HuH-7.5 (cell line): ENCODE results near the gene TMEM252.

Experiments
- DNase-seq: peaks from one replicate; pipeline ENCODE4 v3.0.0; 2011; ENCODE audit warnings: low spot score

The TMEM252 gene

DNA sequence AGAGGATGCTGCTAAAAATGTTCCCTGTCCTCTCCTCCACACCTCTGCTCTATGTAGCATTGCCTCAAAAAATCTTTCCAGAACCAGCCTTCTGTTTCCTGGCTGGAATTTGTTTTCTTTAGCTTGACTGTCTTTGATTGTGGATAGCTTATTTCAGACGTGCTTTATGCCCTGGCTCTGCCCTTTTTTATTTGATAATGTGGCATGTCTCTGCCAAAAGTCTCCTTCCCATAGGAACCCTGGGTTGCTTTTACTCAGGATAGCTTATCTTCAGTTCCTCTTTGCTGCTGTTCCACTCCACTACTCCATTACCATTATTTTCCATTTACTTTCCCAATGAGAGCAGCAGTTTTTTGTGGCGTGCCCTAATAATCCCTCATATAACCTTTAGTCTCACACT lies 885 bp upstream of the TMEM252 start:
- DNase-seq: no peak

DNA sequence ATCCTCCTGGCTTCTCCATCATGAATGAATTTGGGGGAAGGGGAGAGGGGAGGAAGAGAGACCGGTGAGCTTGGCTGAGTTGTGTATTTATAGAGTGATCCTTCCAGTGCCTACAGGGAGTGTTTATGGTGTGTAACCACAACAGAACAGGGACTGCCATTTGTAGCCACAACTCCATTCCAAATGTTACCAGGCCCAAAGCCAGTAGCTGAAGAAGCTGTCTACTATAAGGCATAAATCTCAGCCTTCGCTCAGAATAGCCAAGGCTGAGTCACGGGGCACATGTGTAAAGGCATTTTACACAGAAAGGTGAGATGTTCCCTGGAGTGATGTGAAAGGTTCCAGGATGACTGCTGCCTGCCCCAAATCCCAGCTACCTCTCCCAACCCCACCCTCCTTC lies 2.5 kb downstream of the TMEM252 start:
- no peak for DNase-seq

DNA sequence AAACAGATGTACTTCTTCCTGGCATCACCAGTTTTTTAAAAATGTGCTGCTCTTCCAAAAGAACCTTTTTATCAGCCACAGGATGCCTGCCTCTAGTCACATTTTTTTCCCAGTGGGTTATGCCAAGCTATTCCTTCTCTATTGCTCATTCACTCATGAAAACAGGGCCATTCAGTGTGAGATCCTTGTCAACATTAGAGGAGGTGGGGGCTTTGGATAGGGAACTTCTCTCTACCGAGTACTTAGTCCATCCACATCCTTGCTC lies 3.1 kb downstream of the TMEM252 start:
- DNase-seq: no peak

DNA sequence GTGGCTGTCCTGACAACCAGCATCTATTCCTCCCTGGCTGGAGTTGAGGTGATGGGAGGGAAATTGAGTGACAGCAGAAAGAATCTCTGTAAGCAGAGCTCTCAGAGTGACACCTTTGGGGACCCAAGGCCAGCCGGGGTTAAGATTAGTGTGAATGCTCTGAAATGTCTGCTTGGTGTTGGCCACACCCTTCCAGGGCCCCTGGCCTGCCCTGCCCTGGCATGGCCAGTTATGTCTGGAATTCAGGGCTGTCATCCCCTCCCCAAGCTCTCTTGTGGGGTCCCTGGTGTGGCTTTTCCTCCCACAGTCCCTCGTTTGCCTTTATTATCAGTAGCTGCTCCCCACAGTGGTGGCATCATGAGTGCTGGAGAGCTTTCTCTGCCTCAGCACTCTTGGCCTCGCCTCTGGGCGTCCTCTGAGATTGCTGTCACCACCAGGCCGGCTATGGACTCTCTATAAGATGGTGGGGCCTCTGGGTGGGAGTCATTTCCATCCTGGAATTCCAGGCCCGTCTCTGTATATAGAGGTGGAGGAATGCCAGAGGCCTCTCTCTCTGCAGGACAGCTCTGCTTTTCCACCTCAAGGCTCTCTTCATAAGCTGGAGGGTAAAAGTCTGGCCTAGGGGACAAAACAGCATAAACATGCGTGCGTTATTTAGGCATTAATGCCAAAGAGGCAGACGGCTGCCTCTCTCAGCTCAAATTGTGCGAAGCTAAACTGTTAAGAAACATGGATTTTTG lies 3.6 kb downstream of the TMEM252 start:
- no peak for DNase-seq

DNA sequence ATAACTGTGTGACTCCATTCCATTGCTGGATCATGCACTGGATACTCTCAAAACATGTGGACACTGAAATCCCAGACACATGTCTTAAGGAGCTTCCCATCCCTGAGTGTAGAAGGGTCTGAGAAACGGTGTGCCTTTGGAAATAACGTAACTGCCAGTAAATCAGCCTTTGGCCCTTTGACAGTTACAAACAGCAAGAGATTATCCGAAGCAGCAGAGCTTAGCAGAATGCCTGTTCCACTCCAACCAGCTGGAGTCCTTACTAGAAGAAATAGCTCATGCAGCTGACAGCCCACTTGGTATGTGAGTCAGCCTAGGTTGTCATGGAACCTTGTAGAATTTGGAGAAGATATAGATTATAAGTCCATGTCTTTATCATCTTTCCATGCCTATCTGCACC lies 7.0 kb downstream of the TMEM252 start:
- no peak for DNase-seq

DNA sequence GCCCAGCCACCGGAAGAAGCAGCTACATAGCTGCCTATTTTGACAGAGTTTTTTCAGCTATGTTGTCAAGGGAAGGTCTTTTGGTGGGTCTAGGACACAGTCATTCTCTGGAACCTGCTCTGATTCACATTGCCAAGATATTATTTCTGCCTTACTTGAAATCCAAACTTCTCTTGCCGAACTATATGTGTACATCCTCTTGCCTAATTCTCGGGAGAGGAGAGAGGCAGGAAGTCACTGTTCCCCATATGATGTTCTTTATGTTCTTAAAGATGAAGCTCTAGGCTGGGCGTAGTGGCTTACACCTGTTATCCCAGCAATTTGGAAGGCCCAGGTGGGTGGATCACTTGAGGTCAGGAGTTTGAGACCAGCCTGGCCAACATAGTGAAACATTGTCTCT lies 8.6 kb downstream of the TMEM252 start:
- no peak for DNase-seq

DNA sequence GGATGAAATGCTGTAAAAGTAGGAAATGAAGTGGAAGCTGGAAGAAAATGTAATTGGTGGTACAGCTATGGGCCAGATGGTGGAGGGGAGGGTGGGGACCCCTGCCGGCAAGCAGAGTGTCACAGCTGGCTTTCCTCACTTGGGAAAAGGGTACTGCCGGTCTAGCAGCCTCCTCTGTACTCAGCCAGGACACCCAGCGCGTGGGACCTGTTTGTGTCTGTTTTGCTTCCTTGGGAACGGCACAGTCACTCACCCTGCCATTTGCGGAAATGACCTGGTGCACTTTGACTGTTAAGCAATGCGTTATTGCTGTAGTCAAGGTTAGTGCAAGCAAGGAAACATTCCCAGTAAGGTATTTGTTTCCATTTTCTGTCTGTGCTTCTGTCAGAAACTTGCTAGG lies 10.1 kb downstream of the TMEM252 start:
- peak; percentile 18 for DNase-seq

DNA sequence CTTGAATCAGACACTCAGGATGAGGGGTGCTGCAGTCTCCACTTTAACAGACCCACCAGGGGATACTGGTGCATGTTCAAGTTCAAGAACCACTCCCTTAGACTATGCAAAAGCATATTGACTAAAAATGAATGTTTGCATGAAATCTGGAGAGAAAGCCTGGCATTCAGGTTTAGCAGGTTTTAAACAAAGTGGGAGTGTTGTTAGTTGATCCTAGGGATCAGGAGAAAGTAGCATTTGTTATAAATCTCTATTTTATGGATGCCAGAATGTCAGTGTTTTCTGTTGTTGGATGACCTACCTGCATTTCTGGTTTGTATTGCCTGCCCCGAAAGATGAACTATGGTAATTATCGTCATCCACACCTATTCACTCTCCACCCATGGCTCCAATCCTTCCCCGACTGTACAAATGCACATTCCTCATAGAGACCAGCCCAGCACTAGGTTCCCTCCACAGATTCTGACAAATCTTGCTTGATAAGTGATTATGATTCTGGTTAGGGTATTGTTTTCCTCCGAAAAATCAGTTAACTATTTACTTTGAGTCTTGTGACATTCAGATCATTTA lies 17.2 kb downstream of the TMEM252 start:
- DNase-seq: no peak

DNA sequence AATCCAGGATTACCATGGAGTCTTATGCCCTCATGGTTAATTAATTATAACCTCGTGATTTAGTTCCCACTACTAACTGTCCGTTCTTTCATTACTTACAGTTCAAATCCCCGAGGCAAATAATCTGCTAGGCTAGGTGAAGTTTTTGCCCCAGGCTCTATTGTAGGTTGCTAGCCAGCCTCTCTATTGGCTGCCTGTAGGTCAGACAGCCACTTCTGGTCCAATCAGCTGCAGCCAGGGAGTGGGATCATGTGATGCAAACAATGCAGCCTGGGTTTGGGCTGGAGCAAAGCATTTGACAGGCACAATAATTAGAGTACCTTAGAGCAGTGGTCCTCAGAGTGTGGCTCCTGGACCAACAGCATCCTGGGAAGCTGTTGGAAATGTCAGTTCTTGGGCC lies 17.7 kb downstream of the TMEM252 start:
- no peak for DNase-seq

DNA sequence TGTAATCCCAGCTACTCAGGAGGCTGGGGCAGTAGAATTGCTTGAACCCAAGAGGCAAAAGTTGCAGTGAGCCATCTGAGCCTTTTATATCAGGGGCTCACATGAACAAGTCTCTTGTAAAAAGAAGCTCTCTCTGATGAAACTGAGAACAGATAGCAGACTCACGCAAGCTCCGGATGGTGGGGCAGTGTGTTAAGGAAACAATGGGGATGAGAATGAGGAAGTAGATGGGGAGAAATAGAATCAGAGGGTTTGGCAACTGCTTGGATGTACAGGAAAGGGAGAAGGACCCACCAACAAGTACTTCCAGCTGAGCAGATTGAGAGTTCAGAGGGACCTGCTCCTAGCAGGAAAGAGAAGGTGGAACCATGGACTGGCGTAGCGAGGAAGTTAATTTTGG lies 18.6 kb downstream of the TMEM252 start:
- no peak for DNase-seq

DNA sequence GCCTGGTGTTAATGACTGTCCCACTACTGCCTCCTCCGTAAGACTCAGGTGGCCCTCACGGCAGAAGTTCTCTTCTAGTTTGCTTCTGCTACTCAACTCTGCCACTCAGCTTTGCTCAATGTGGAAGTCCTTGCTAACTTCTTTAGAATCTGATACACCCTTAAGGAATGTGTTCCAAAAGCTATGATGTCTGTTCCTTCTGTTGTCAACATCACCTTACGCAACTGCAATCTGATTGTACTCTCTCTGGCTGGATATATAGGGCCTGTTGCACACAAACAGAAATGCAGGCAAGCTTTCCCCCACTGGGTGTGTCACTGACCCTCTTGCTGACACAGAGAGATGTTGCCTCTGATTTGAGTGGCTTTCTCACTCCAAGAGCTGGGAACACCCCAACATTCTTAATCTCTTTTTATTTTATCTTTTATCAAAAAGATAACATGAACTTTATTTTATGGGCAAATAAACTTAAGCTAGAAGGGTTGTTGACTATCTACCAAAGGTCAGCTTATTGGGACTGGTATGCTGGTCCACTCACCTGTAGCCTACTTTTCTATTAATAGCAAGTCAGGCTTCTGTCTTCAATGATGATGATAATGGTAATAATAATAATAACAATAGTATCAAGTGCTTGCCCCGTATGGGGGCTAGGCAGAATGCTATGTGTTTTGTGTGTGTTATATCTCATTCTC lies 25.2 kb downstream of the TMEM252 start:
- DNase-seq: no peak

DNA sequence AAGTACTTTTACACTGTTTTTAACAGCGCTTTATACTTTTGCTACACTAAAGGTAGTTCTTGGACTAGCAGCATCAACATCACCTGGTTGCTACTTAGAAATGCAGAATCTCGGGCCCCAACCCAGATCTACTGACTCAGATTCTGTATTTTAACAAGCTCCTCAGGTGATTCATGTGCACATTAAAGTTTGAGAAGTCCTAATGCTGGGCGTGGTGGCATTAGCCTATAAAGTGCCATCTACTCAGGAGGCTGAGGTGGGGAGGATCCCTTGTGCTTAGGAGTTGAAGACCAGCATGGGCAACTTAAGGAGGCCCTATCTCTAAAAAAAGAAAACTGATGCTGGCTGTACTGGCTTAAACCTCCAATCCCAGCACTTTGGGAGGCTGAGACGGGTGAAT lies 26.7 kb downstream of the TMEM252 start:
- DNase-seq: no peak

DNA sequence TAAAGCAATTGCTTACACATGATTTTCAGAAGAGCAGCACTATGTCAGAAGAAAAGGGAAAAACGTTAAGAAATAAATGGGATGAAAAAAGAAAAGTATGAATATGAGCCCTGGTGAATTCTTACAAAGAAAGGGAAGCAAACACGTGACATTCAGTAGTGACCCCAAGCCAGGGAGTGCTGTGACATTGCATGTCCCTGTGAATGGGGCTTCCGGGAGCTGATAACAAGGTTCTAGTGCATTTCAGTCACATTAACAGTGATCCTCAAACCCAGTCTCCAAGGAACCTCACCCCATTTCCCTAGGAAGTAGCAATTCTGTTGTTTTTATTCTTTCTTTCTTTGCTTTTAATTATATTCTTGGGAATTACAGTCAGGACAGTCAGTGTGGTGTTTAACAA lies 27.3 kb downstream of the TMEM252 start:
- no peak for DNase-seq

DNA sequence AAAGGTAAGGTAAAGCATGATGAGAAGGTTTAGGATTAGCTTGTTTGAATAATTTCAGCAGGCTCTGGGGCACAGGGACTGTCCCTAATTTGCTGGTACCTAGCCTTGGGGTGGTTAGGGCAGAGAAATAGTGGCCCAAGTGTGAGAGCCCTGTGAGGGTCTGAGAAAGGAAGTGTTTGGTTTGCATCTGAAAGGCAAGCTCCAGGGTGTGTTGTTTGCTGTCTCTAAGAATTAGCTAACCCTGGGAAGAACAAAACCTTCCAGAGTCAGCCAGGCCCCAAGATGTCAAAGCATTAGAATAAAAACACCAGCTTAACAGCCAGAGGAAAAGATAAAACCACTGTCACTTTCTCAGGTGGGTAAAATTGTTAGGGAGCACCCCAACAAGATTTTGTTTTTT lies 31.0 kb downstream of the TMEM252 start:
- DNase-seq: no peak

DNA sequence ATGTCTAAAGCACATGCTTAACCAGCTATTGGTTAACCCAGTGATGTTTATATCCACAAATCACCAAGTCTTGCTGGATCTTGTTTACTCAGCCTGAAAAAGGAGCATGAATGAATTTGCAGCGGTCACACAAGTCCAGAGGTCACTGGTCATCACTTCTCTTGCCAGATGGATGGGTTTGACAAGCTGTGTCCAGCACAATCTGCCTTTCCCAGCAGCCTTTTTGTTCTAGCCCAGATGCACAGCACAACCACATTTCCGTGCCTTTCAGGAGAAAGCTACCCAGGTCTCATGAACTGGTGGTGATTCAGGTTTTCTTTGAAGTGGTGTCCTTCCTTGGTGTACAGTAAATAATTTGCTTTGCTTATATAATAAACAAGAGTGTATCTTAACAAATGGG lies 32.1 kb downstream of the TMEM252 start:
- DNase-seq: no peak

DNA sequence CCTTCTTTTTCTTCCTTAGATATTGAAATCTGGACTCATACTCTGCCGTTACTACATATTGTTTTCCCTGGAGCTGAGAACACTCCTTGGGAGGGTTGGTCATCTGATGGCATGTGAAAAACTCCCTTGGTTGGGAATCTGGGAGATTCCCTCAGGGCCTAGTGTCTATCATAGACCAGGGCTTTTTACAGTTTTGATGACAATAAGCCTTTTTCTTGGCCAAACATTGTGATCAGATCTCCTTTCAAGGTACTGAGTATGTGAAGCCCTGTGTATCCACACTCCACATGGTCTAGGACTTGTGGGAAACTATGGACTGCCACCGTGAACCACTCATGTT lies 32.9 kb downstream of the TMEM252 start:
- no peak for DNase-seq

DNA sequence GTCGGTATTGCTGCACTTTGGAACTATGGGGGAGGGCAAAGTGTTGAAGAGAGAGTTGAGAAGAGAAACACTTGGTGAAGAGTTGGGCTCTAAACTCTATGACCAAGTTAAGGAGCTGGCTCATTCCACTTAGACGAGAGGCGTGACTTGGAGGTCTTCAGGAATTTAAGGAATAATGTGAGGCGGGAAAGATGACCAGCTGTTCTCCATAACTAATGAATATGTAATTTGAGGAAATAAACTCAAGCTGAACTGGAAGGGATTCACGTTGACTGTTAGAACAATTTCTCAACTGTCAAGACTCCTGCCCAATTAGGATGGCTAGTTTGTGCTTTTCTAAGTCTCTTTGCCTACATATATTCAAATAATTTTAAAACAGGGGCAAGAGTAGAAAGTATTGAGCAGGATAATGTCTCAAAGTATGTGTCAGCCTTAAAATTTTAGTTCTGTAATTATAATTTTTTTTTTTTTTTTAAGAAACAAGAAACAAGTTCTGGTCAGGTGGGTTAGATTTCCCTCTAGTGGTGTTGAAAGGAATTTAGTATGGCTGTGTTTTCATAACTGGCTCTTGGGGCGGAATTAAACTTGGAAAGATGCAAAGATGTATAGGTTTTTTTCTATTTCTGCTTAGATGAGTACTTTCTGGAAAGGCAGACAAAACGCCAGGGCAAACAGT lies 33.4 kb downstream of the TMEM252 start:
- DNase-seq: no peak

DNA sequence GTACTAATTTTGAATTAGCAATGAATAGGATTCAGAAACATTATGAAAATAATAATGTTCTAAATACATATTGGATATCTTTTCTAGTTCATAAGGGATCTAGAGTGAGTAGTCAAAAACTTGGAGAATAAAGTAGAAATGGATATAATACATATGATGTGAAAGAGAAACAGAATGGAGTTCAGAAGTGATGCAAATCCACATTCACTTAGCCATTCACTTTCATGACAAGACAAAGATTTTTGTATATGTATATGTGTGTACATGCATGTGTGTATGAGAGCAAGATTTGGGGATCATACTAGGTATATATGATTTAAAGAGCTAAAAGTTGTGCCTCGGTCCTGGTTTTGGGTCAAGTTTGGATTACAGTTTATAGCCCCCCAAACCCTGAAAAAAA lies 34.1 kb downstream of the TMEM252 start:
- no peak for DNase-seq

DNA sequence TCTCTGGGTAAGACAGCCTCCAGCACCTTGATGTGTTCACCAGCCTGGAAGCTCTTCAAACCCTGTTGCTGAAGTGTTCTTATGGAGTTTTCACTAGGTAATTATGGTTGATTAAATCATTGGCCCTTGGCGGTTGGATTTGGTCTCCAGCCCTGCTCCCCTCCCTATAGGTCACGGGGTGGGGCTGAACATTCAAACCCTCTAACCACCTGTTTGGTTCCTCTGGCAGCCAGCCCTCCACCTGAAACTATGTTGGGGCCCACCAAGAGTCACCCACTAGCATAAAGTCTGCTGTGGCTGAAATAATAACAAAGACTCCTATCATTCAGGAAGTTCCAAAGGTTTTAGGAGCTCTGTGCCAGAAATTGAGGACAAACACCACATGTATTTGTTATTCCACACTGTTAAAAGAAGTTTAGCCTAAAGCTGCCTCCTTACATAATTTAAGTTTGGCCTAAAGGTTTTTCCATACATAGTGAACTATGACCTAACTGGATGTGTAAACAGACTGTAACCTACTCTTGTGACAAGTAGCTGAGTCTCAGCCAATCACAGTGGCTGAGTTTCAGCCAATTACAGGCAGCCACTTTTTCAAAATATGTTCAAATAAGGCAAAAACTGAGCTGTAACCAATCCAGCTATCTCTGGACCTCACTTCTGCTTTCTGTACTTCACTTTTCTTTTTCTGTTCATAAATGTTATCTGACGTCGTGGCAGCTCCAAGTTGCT lies 34.8 kb downstream of the TMEM252 start:
- no peak for DNase-seq

DNA sequence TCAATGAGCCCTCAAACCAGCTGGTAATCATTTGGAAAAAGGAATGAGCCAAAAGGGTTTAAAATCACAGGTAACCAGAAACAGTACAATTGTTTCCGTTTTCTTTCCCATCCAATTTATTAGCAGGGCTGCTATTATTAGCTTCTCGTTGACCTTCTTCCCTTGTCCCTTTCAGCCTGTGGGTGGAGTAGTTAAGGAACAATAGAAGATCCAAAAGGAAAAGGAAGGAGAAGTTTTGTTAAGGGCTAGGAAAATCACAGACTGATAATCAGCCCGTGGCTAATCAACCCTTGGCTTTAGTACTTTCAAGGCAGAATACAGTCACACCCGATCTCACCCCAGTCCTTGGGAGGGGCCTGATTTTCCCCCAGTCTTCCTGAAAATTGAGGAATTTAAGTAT lies 38.4 kb downstream of the TMEM252 start:
- no peak for DNase-seq

DNA sequence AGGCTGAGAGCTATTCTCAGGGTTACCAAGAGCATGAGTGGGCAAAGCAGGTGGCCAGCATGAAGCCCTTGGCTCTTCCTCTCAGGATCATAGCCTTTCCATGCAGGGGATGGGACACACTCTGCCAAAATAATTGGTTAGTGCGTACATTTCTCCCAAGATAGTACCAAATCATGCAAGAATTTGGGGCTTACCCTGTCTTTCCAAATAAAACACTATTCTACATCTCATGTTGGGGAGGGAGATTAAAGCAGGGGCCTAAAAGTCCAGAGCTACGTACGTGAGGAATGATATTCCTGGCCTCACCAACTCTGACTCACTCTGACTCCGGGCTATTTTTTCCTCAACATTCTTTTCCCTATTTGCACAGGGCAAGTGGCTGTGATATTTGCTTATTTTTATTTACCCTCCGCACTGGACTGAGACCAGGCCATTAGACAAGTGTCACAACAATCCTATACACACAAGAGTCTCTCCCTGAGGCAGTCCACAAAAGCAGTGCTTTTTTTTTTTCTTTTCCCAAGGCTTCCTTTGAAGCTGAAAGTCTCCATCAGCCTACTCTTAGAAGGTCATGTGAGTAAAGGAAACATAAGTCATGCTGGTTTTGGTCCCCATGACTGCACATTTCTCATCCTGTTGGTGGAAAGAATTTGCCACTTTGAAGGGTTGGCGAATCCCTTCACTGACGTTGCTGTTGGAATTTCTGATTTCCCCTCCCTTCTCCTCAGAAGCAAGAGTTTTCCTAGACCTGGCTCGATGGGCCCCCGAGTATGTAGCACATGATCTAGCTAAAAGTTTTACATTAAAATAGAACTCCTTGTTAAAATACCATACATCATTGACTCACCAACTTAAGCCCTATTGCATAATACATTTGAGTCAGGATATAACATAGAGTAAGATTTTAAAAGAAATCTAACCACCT lies 40.0 kb downstream of the TMEM252 start:
- DNase-seq: no peak

DNA sequence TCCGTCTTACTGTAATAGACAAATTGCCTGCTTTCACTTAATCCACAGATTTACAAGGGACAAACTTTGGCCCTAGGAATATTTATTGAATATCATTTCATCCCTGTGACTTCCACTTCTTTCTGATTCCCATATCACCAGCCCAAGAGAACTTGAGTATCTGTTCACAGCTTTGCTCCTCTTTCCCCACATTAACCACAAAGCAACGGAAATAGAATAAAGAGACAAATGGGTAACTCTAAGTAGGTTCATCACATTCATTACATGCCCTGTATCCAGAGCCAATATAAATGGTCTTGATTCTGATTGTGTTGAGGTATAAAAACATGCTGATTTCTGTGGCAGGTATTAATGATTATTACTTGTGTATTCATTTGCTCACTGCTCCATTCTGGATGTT lies 41.9 kb downstream of the TMEM252 start:
- no peak for DNase-seq
